ENCODE results near the gene NEU2. TPM values are rescaled to one million over a fixed set of nuclear protein-coding genes. Genes with fewer than 3 reads are reported as not detected.
A peak's percentile ranks its signal among the peaks of the same experiment; 100 is the strongest.

Gene NEU2
- total RNA-seq, 2 donors from 2014 or later = not detected

GRCh38 chr2:233082931-233083755 is 50.7 kb downstream of the NEU2 start:
- no peaks in the 10 kb centered on the region for H3K9me3 ChIP-seq (ENCODE audit: control insufficient read depth, low read length, poor library complexity, severe bottlenecking)
- H3K36me3 Mint-ChIP-seq (ENCODE audit: low read depth) = peaks cover 12% of the 10 kb centered on the region
- H3K27me3 Mint-ChIP-seq = no peaks in the 10 kb centered on the region
- no peak for DNase-seq
- no peak for ATAC-seq
- peak overlapping the region; percentile 99 for H3K27ac Mint-ChIP-seq
- peak overlapping the region; percentile 82 for H3K4me3 Mint-ChIP-seq
- peaks cover 78% of the 10 kb centered on the region for H3K4me1 Mint-ChIP-seq

DNA sequence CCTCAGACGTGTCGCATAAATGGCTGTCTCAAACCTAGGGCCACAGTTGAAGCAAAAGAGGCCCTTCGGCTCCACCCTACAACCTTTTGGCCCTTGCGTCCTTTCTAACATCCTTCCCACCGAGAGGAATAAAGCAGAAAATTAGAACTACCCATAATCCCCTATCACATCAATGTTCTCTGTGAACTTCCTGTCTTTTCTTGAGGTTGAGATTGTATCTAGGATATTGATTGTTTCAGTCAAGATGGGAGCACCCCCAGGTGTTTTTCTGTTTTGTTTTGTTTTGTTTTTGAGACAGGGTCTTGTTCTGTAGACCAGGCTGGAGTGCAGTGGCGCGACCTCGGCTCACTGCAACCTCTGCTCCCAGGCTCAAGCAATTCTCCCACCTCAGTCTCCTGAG is 51.3 kb downstream of the NEU2 start:
- peaks cover 78% of the 10 kb centered on the region for H3K4me1 Mint-ChIP-seq
- ATAC-seq (peak; percentile 50), DNase-seq (no peak)
- no peaks in the 10 kb centered on the region for H3K27me3 Mint-ChIP-seq
- H3K36me3 Mint-ChIP-seq (ENCODE audit: low read depth) = peaks cover 12% of the 10 kb centered on the region
- H3K27ac Mint-ChIP-seq = peak overlapping the region; percentile 99
- H3K4me3 Mint-ChIP-seq = peak overlapping the region; percentile 82
- H3K9me3 ChIP-seq (ENCODE audit: control insufficient read depth, low read length, poor library complexity, severe bottlenecking) = no peaks in the 10 kb centered on the region

DNA sequence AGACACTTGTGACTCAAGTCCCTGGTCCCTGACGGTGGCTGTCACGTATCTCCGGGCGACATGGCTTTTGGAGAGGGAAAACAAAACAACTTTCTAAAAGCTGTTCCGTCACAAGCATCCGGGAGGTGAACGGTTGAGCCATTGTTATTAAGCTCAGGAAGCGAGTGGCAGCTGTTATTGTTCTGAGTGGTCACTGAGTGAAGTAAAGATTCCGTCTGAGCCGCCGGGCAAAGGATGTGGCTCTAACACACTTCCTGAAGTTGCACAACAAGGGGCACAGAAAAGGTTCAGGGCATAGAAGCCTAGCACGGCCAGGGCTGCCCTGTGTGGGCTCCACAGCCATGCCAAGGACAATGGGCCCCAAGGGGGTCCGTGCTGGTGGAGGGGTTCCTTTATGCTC is 52.0 kb downstream of the NEU2 start:
- no peaks in the 10 kb centered on the region for H3K27me3 Mint-ChIP-seq
- H3K4me1 Mint-ChIP-seq = peaks cover 71% of the 10 kb centered on the region
- no peaks in the 10 kb centered on the region for H3K9me3 ChIP-seq (ENCODE audit: control insufficient read depth, low read length, poor library complexity, severe bottlenecking)
- peak overlapping the region; percentile 99 for H3K27ac Mint-ChIP-seq
- ATAC-seq (peak; percentile 45), DNase-seq (no peak)
- H3K36me3 Mint-ChIP-seq (ENCODE audit: low read depth) = peaks cover 7% of the 10 kb centered on the region
- peak overlapping the region; percentile 82 for H3K4me3 Mint-ChIP-seq

Other genes with a start within 250 kb of the NEU2 start
- 1 to 10 TPM; 1.0 TPM for gene SNORC, start 162.4 kb upstream of the NEU2 start, total RNA-seq
- gene NGEF, start 19.4 kb upstream of the NEU2 start, total RNA-seq = not detected
- gene INPP5D, start 27.7 kb downstream of the NEU2 start, total RNA-seq = 100 to 1,000 TPM; 163 to 184 TPM
- 100 to 1,000 TPM in 1 of 2 donors, 10 to 100 TPM in 1; 87.3 to 115 TPM for gene ATG16L1, start 219.0 kb downstream of the NEU2 start, total RNA-seq

Data from T-helper 17 cell (primary cell).